K562 (cell line): ENCODE results near the gene ASB2. TPM values are rescaled to one million over a fixed set of nuclear protein-coding genes. Genes with fewer than 3 reads are reported as not detected.

Experiments used
- ARID4B ChIP-seq: sonication (generic); formaldehyde crosslinking; IDR thresholded peaks from 2 replicates; pipeline ENCODE4 v1.8.0; 2022; ENCODE audit warnings: mild to moderate bottlenecking, missing genetic modification reagents
- CTCFL ChIP-seq: IDR thresholded peaks from 2 replicates; pipeline ENCODE4 v1.6.1; 2011; ENCODE audit warnings: borderline replicate concordance, low read depth, mild to moderate bottlenecking, moderate library complexity, low read length; ENCODE audit not compliant: insufficient read depth, poor library complexity, severe bottlenecking
- E2F1 ChIP-seq: sonication (generic); formaldehyde crosslinking; IDR thresholded peaks from 2 replicates; pipeline ENCODE4 v1.8.1; 2023; ENCODE audit warnings: mild to moderate bottlenecking, missing genetic modification reagents, moderate library complexity
- JUN ChIP-seq, 2 experiments: sonication (generic) in 1 of 2; formaldehyde crosslinking in 1 of 2; IDR thresholded peaks; 2 replicates each; pipeline versions ENCODE4 v1.6.1 to v1.8.0; 2012 to 2022; ENCODE audit warnings: borderline replicate concordance in 2 of 2, mild to moderate bottlenecking in 2 of 2, improper control_type of control experiment in 1 of 2, low read depth in 1 of 2, low read length in 1 of 2, missing genetic modification reagents in 1 of 2
- ZNF512 ChIP-seq: IDR thresholded peaks from 2 replicates; pipeline ENCODE4 v1.6.1; 2016; ENCODE audit warnings: missing genetic modification characterization, missing compliant biosample characterization
- polyA plus RNA-seq, 8 experiments: library from polyadenylated mRNA; depleted of rRNA in 4 of 8; stranded (reverse) in 5 of 8; unstranded in 3 of 8; fragments of >200 nt; fragmentation: Nextera tagmentation in 2 of 8; fragmentation: Illumina TruSeq in 1 of 8; extraction: Ambion mirVana in 2 of 8; extraction: Trizol in 1 of 8; gene quantifications; 2 replicates each; pipeline versions ENCODE4 v1.2.1 to v1.2.3, GENCODE V29; 2011 to 2014; ENCODE audit warnings: inconsistent platforms in 1 of 8, missing spikeins in 1 of 8
- total RNA-seq, 7 experiments: library from RNA; depleted of rRNA in 6 of 7; stranded (reverse); fragments of >200 nt in 6 of 7; fragmentation: Illumina TruSeq in 2 of 7; extraction: Trizol in 2 of 7; gene quantifications; 2 replicates each; pipeline versions ENCODE4 v1.2.1 to v1.2.3, GENCODE V29; 2011 to 2021; ENCODE audit warnings: low replicate concordance in 1 of 7

The ASB2 gene
- total and polyA plus RNA-seq, 9 of the 15 experiments (the other 6 are each of a cell fraction or from before 2014, with no cell fraction given), result not detected

GRCh38 chr14:93957751-93958566 lies 18.4 kb downstream of the ASB2 start (continued):
- TF ChIP-seq ARID4B (CRISPR knock-in tag) (no peak), ZNF512 (no peak), E2F1 (CRISPR knock-in tag) (no peak), JUN (IDR thresholded peaks at IDR 0.05; ENCODE audit: borderline replicate concordance, low read depth, low read length) (no peak), JUN (CRISPR knock-in tag; IDR thresholded peaks at IDR 0.05; ENCODE audit: borderline replicate concordance) (no peak), CTCFL (no peak)
